NCI-H345 treated with DMSO at 0.1 percent for 48 hours (cell line): ENCODE results near the gene AP1M1.

Source experiments
- DNase-seq: peaks from one replicate; lab custom pipeline; 2025; ENCODE audit not compliant: unreplicated experiment; lab: John Stamatoyannopoulos, UW

AP1M1 gene

GRCh38 chr19:16295057-16295456 is 97.3 kb downstream of the AP1M1 start:
- DNase-seq = no peak
